Measurements from ENCODE around the gene TVP23A. TPM values are rescaled to one million over a fixed set of nuclear protein-coding genes. Genes with fewer than 3 reads are reported as not detected.

The TVP23A gene
- total and polyA plus RNA-seq, 10 donors, result 0.29 to 2.2 (median 0.92) TPM; not detected in 1

- H3K4me3 ChIP-seq, result no peak overlapping the region
- H3K9me3 ChIP-seq, result no peaks in the 10 kb centered on the region
- H3K27ac ChIP-seq, result no peak overlapping the region
- peaks cover 5 to 100% (median 71%) of the 10 kb centered on the region in 6 donors for H3K36me3 ChIP-seq
- no peak for TF ChIP-seq POLR2A (IDR thresholded peaks at IDR 0.05)
- no peak for TF ChIP-seq CTCF (IDR thresholded peaks at IDR 0.05 in 8 of 11, conservative IDR thresholded peaks at IDR 0.05 in 3 of 11)
- TF ChIP-seq POLR2AphosphoS5 (IDR thresholded peaks at IDR 0.05), result no peak
- H3K4me1 ChIP-seq, result peaks cover 0 to 39% (median 17%) of the 10 kb centered on the region in 6 donors
- 73 to 81% (median 78%) methylated on average over 6 of the region's 6 CpGs for WGBS, 5 donors
- DNase-seq, result peak; percentile 18
- intact Hi-C loops (cut with DNase I; ENCODE audit: low total_unique reads), result no loop called here
- no peaks in the 10 kb centered on the region for H3K27me3 ChIP-seq (replicated peaks in 1 of 7)
These were observed 62.0 kb downstream of the TVP23A start for GRCh38 chr16:10756574-10756973.

- H3K27me3 ChIP-seq (replicated peaks in 1 of 7), result no peaks in the 10 kb centered on the region
- H3K27ac ChIP-seq, result no peak overlapping the region
- no peak for DNase-seq
- peaks cover 2 to 100% (median 67%) of the 10 kb centered on the region in 6 donors for H3K36me3 ChIP-seq
- intact Hi-C loops (cut with DNase I; ENCODE audit: low total_unique reads), result no loop called here
- peaks cover 0 to 51% (median 22%) of the 10 kb centered on the region in 6 donors for H3K4me1 ChIP-seq
- TF ChIP-seq POLR2A (IDR thresholded peaks at IDR 0.05), result no peak
- 86 to 91% (median 87%) methylated on average over 4 of the region's 4 CpGs for WGBS, 5 donors
- H3K4me3 ChIP-seq, result no peak overlapping the region
- H3K9me3 ChIP-seq, result no peaks in the 10 kb centered on the region
These were observed 63.7 kb downstream of the TVP23A start for GRCh38 chr16:10754941-10755340.

- Histone ChIP-seq H3K4me3 (no peak overlapping the region), H3K36me3 (peaks cover 2 to 100% (median 62%) of the 10 kb centered on the region in 6 donors), H3K27me3 (replicated peaks in 1 of 7) (no peaks in the 10 kb centered on the region), H3K27ac (peak overlapping the region in 5 of 8 donors; percentile 18 to 80 (median 67)), H3K9me3 (no peaks in the 10 kb centered on the region), H3K4me1 (peaks cover 0 to 51% (median 22%) of the 10 kb centered on the region in 6 donors)
- no peak for TF ChIP-seq POLR2A (IDR thresholded peaks at IDR 0.05)
- TF ChIP-seq POLR2AphosphoS5 (IDR thresholded peaks at IDR 0.05), result no peak
- TF ChIP-seq CTCF (IDR thresholded peaks at IDR 0.05 in 8 of 11, conservative IDR thresholded peaks at IDR 0.05 in 3 of 11), result no peak
- 94 to 96% (median 94%) methylated on average over 7 of the region's 7 CpGs for WGBS, 5 donors
- intact Hi-C loops (cut with DNase I; ENCODE audit: low total_unique reads), result no loop called here
- no peak for DNase-seq
These were observed 64.9 kb downstream of the TVP23A start for GRCh38 chr16:10753670-10754069.

- H3K27me3 ChIP-seq (replicated peaks in 1 of 7), result no peaks in the 10 kb centered on the region
- H3K9me3 ChIP-seq, result no peaks in the 10 kb centered on the region
- intact Hi-C loops (cut with DNase I; ENCODE audit: low total_unique reads), result no loop called here
- TF ChIP-seq POLR2A (IDR thresholded peaks at IDR 0.05) (no peak), POLR2AphosphoS5 (IDR thresholded peaks at IDR 0.05) (peak in 2 of 3 donors; percentile 56 to 73)
- peaks cover 0 to 54% (median 22%) of the 10 kb centered on the region in 6 donors for H3K4me1 ChIP-seq
- H3K36me3 ChIP-seq, result peaks cover 2 to 100% (median 61%) of the 10 kb centered on the region in 6 donors
- DNase-seq, result peak; percentile 84
- peak overlapping the region in 5 of 8 donors; percentile 33 to 80 (median 67) for H3K27ac ChIP-seq
- H3K4me3 ChIP-seq, result no peak overlapping the region
- WGBS, 5 donors, result 56 to 71% (median 66%) methylated on average over 10 of the region's 10 CpGs
These were observed 65.6 kb downstream of the TVP23A start for GRCh38 chr16:10752843-10753523.

GRCh38 chr16:10751291-10751697 is 67.3 kb downstream of the TVP23A start:
- no peaks in the 10 kb centered on the region for H3K9me3 ChIP-seq
- TF ChIP-seq POLR2AphosphoS5 (IDR thresholded peaks at IDR 0.05), result no peak
- TF ChIP-seq CTCF (IDR thresholded peaks at IDR 0.05 in 8 of 11, conservative IDR thresholded peaks at IDR 0.05 in 3 of 11), result no peak
- TF ChIP-seq POLR2A (IDR thresholded peaks at IDR 0.05), result no peak
- intact Hi-C loops (cut with DNase I; ENCODE audit: low total_unique reads), result no loop called here
- no peak overlapping the region for H3K4me3 ChIP-seq
- H3K4me1 ChIP-seq, result peaks cover 0 to 68% (median 26%) of the 10 kb centered on the region in 6 donors
- no peak for DNase-seq
- peak overlapping the region in 4 of 8 donors; percentile 34 to 71 (median 64) for H3K27ac ChIP-seq
- WGBS, 5 donors, result 60 to 80% (median 77%) methylated on average over 13 of the region's 13 CpGs
- no peaks in the 10 kb centered on the region for H3K27me3 ChIP-seq (replicated peaks in 1 of 7)
- peaks cover 0 to 100% (median 55%) of the 10 kb centered on the region in 6 donors for H3K36me3 ChIP-seq

Measured in spleen (tissue), 11 donors.